SJCRH30 (cell line): ENCODE data around the gene PXN. TPM values are rescaled to one million over a fixed set of nuclear protein-coding genes. Genes with fewer than 3 reads are reported as not detected.
"Not testable (repeated sequence)": the region's sequence is repeated elsewhere in the genome, so short reads cannot be mapped to it uniquely, and the experiment has no call there.

ENCODE experiments used
- DNase-seq, 2 experiments: peaks; one replicate each; pipeline ENCODE4 v3.0.0-alpha.2; 2015 to 2020
- H3K27ac ChIP-seq: fragments of 250-450 bp; sonication (Bioruptor Pico); 2 replicates; pipeline ENCODE4 v1.5.1; 2020; ENCODE audit warnings: mild to moderate bottlenecking, moderate library complexity
- H3K27me3 ChIP-seq: fragments of 250-450 bp; sonication (Bioruptor Pico); 2 replicates; pipeline ENCODE4 v1.5.1; 2020; ENCODE audit warnings: mild to moderate bottlenecking, moderate library complexity
- H3K36me3 ChIP-seq: fragments of 250-450 bp; sonication (Bioruptor Pico); 2 replicates; pipeline ENCODE4 v1.5.1; 2020; ENCODE audit warnings: mild to moderate bottlenecking, moderate library complexity
- H3K4me1 ChIP-seq: fragments of 250-450 bp; sonication (Bioruptor Pico); 2 replicates; pipeline ENCODE4 v1.5.1; 2020; ENCODE audit warnings: mild to moderate bottlenecking, moderate library complexity
- H3K4me3 ChIP-seq: fragments of 250-450 bp; sonication (Bioruptor Pico); 2 replicates; pipeline ENCODE4 v1.5.1; 2020; ENCODE audit warnings: mild to moderate bottlenecking, moderate library complexity
- H3K9me3 ChIP-seq: fragments of 250-450 bp; sonication (Bioruptor Pico); replicated peaks from 2 replicates; pipeline ENCODE4 v1.5.1; 2020; ENCODE audit warnings: mild to moderate bottlenecking, moderate library complexity
- total RNA-seq: library from RNA; depleted of rRNA; stranded (reverse); fragments of >200 nt; shearing (Covaris generic); gene quantifications from 2 replicates; pipeline ENCODE4 v1.2.3, GENCODE V29; 2014

PXN gene
- total RNA-seq, 1 experiment from 2014 or later: 29.7 TPM

GRCh38 chr12:120216742-120217605, 48.6 kb downstream of the PXN start:
- peaks cover 22% of the 10 kb centered on the region for H3K36me3 ChIP-seq
- no peak for DNase-seq
- H3K27ac ChIP-seq: no peak overlapping the region
- H3K27me3 ChIP-seq: no peaks in the 10 kb centered on the region
- no peaks in the 10 kb centered on the region for H3K4me1 ChIP-seq
- no peaks in the 10 kb centered on the region for H3K9me3 ChIP-seq
- H3K4me3 ChIP-seq: no peak overlapping the region

GRCh38 chr12:120215766-120216735, 49.5 kb downstream of the PXN start:
- no peaks in the 10 kb centered on the region for H3K27me3 ChIP-seq
- H3K4me1 ChIP-seq: no peaks in the 10 kb centered on the region
- H3K4me3 ChIP-seq: no peak overlapping the region
- DNase-seq: no peak
- H3K36me3 ChIP-seq: peaks cover 28% of the 10 kb centered on the region
- H3K27ac ChIP-seq: no peak overlapping the region
- no peaks in the 10 kb centered on the region for H3K9me3 ChIP-seq

- no peak overlapping the region for H3K27ac ChIP-seq
- H3K4me3 ChIP-seq: no peak overlapping the region
- no peaks in the 10 kb centered on the region for H3K4me1 ChIP-seq
- DNase-seq: no peak
- peaks cover 31% of the 10 kb centered on the region for H3K36me3 ChIP-seq
- no peaks in the 10 kb centered on the region for H3K9me3 ChIP-seq
- no peaks in the 10 kb centered on the region for H3K27me3 ChIP-seq
Measured at GRCh38 chr12:120215357-120215735, 50.2 kb downstream of the PXN start.

- Histone ChIP-seq H3K4me3 (no peak overlapping the region), H3K36me3 (peaks cover 31% of the 10 kb centered on the region), H3K4me1 (no peaks in the 10 kb centered on the region), H3K27ac (no peak overlapping the region), H3K27me3 (no peaks in the 10 kb centered on the region), H3K9me3 (no peaks in the 10 kb centered on the region)
- DNase-seq: no peak
Measured at GRCh38 chr12:120214626-120215356, 50.7 kb downstream of the PXN start.

GRCh38 chr12:120213758-120214157, 51.8 kb downstream of the PXN start:
- no peaks in the 10 kb centered on the region for H3K4me1 ChIP-seq
- no peaks in the 10 kb centered on the region for H3K9me3 ChIP-seq
- no peaks in the 10 kb centered on the region for H3K27me3 ChIP-seq
- no peak overlapping the region for H3K27ac ChIP-seq
- H3K4me3 ChIP-seq: no peak overlapping the region
- H3K36me3 ChIP-seq: peaks cover 27% of the 10 kb centered on the region
- DNase-seq: no peak

GRCh38 chr12:120213182-120213581, 52.3 kb downstream of the PXN start:
- not testable (repeated sequence) for H3K4me3 ChIP-seq, H3K4me1 ChIP-seq, H3K27me3 ChIP-seq, DNase-seq, H3K27ac ChIP-seq, H3K9me3 ChIP-seq
- H3K36me3 ChIP-seq: peaks cover 23% of the 10 kb centered on the region

- Histone ChIP-seq H3K36me3 (peaks cover 27% of the 10 kb centered on the region), H3K9me3 (no peaks in the 10 kb centered on the region)
Measured at GRCh38 chr12:120212301-120212700, 53.2 kb downstream of the PXN start.

GRCh38 chr12:120211904-120212283, 53.6 kb downstream of the PXN start:
- Histone ChIP-seq H3K4me1 (no peaks in the 10 kb centered on the region), H3K27ac (no peak overlapping the region), H3K4me3 (no peak overlapping the region), H3K27me3 (no peaks in the 10 kb centered on the region), H3K9me3 (no peaks in the 10 kb centered on the region), H3K36me3 (peaks cover 27% of the 10 kb centered on the region)
- DNase-seq: no peak

More at GRCh38 chr12:120212301-120212700, 53.2 kb downstream of the PXN start:
- no peak for DNase-seq
- H3K27me3 ChIP-seq: no peaks in the 10 kb centered on the region
- H3K27ac ChIP-seq: no peak overlapping the region
- no peaks in the 10 kb centered on the region for H3K4me1 ChIP-seq
- no peak overlapping the region for H3K4me3 ChIP-seq

GRCh38 chr12:120211243-120211903, 54.2 kb downstream of the PXN start:
- no peaks in the 10 kb centered on the region for H3K9me3 ChIP-seq
- no peak for DNase-seq
- no peaks in the 10 kb centered on the region for H3K4me1 ChIP-seq
- H3K27ac ChIP-seq: no peak overlapping the region
- H3K4me3 ChIP-seq: no peak overlapping the region
- H3K36me3 ChIP-seq: peaks cover 27% of the 10 kb centered on the region
- H3K27me3 ChIP-seq: no peaks in the 10 kb centered on the region

- H3K27me3 ChIP-seq: no peaks in the 10 kb centered on the region
- no peaks in the 10 kb centered on the region for H3K4me1 ChIP-seq
- H3K27ac ChIP-seq: no peak overlapping the region
- DNase-seq: no peak
- H3K4me3 ChIP-seq: no peak overlapping the region
- no peaks in the 10 kb centered on the region for H3K9me3 ChIP-seq
- peaks cover 27% of the 10 kb centered on the region for H3K36me3 ChIP-seq
Measured at GRCh38 chr12:120209851-120210250, 55.7 kb downstream of the PXN start.

GRCh38 chr12:120207227-120207626, 58.3 kb downstream of the PXN start:
- Histone ChIP-seq H3K36me3 (peaks cover 13% of the 10 kb centered on the region; the same call in 1 of the 2 replicates), H3K27me3 (no peaks in the 10 kb centered on the region), H3K4me3 (no peak overlapping the region), H3K27ac (no peak overlapping the region), H3K9me3 (no peaks in the 10 kb centered on the region), H3K4me1 (no peaks in the 10 kb centered on the region)
- DNase-seq: no peak

GRCh38 chr12:120206781-120207180, 58.7 kb downstream of the PXN start:
- peaks cover 10% of the 10 kb centered on the region; the same call in 1 of the 2 replicates for H3K36me3 ChIP-seq
- not testable (repeated sequence) for H3K27me3 ChIP-seq, H3K4me3 ChIP-seq, H3K9me3 ChIP-seq, DNase-seq, H3K27ac ChIP-seq, H3K4me1 ChIP-seq

GRCh38 chr12:120206228-120206627, 59.3 kb downstream of the PXN start:
- no peak for DNase-seq

GRCh38 chr12:120204171-120204570, 61.4 kb downstream of the PXN start:
- Histone ChIP-seq H3K36me3 (peaks cover 19% of the 10 kb centered on the region), H3K9me3 (no peaks in the 10 kb centered on the region), H3K4me1 (peaks cover 6% of the 10 kb centered on the region), H3K27me3 (no peaks in the 10 kb centered on the region), H3K27ac (no peak overlapping the region), H3K4me3 (no peak overlapping the region)
- DNase-seq: no peak

More at GRCh38 chr12:120206228-120206627, 59.3 kb downstream of the PXN start:
- H3K27ac ChIP-seq: no peak overlapping the region
- H3K27me3 ChIP-seq: no peaks in the 10 kb centered on the region
- H3K36me3 ChIP-seq: peaks cover 7% of the 10 kb centered on the region; the same call in 1 of the 2 replicates
- H3K4me3 ChIP-seq: no peak overlapping the region
- no peaks in the 10 kb centered on the region for H3K9me3 ChIP-seq
- H3K4me1 ChIP-seq: no peaks in the 10 kb centered on the region
